ENCODE measurements around the gene MEIS2. TPM values are rescaled to one million over a fixed set of nuclear protein-coding genes. Genes with fewer than 3 reads are reported as not detected.

Gene MEIS2
- total RNA-seq, 1 donor from 2014 or later: 44.9 TPM

DNA sequence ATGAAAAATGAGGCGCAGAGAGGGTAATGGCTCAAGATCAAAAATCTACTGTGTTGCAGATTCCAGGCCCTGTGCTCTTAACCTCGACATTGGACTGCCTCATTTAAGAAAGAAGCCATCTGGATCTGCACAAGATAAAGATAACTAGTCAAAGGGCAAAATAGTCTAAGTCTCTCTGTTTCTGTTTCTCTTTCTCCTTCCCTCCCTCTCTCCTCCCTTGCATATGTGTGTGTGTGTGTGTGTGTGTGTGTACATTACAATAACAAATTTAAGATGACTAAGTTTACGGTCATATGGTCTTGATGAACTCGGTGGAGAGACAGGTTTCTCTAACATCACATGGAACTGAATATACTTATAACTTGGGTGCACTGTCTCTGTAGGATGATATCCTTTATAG lies 69.2 kb downstream of the MEIS2 start:
- ATAC-seq (peak; percentile 50), DNase-seq (no peak)
- intact Hi-C loops (cut with micrococcal nuclease): no loop called here

DNA sequence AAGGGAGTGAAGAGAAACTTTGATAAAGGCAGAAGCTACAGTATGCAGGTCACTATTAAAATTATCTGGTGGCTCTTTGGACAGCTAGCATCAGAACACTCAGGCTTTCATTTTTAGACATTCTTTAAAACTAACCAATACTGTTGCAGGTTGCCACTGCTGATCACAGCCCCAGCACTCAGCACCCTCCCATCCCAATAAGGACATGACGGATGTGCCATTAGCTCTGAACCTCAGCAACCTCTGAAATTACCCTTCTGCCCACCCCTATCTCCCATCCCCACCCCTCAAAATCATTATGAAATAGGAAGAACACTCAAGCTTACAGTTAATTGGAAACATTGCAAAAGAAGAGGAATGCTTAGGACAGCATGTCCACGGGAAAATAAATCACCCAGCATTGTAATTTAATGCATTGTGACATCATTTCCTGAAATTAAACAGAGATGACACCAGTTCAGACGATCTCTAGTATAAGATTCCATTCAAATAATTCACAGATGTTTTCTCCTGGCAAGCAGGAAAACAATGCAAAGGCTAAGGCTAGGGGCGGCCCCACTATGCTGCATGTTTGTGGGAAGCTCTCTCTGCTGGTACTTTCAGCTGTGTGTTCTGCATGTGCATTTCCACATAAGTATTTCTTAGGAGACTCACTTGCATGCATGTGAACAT lies 71.6 kb downstream of the MEIS2 start:
- intact Hi-C loops (cut with micrococcal nuclease): no loop called here
- ATAC-seq (peak; percentile 10), DNase-seq (no peak)

DNA sequence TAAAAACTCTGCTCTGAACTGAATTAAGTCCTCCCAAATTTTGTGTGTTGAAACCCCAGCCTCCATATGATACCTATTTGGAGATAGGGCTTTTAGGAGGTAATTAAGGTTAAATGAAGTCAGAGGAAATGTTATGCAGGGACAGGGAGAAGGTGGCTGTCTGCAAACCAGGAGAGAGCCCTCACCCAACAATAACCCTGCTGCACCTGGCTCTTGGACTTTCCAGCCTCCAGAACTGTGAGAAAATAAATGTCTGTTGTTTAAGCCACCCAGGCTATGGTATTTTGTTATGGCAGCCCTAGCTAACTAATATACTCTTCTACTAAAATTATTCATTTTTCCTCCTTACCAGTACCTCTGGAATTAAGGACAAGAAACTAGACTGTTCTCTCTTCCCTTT lies 79.5 kb downstream of the MEIS2 start:
- no peak for ATAC-seq
- intact Hi-C loops (cut with micrococcal nuclease): no loop called here
- DNase-seq: no peak

DNA sequence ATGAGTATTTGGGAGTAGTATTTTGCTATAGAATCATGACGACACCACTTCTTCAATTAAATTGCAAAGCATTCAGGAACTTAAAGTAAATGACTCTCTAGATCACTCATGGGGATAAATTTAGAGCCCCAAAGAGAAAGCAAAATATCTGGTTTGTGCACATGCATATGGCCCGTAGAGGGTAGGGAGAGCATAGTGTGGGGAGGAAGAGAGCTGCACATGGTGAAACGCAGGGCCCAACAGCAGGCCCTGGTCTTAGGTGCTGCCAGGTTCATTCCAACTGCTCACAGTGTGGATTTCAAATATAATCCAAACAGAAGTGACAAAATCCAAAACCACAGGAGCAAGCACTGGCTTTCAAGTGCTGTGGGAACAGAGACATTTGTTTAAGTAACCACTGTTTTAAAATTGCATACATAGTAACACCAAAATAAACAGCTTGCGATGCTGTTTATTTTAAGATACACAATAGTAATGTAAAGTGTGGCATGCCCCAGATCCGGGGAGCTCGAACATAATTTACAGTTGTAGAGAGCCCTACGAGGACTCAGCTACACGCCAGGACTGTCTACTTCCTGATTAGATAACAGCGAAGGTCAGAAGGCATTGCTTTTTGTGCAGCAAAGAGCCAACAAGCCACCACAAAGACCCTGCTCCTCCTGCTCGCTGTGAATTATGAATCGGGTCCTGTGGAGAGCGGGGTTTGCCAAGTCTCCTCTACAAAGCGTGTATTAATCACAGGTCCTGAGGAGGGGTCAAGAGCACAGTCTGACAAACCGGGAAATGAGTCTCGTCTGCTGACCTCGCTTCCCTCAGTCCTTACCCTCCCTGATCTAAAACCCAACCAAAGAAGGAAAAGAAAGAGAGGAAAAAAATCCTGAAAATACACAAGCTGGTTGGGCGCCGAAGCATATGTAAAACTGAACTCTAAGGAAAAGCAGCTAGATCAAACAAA lies 80.6 kb downstream of the MEIS2 start:
- intact Hi-C loops (cut with micrococcal nuclease): no loop called here
- peak; percentile 62 for ATAC-seq

DNA sequence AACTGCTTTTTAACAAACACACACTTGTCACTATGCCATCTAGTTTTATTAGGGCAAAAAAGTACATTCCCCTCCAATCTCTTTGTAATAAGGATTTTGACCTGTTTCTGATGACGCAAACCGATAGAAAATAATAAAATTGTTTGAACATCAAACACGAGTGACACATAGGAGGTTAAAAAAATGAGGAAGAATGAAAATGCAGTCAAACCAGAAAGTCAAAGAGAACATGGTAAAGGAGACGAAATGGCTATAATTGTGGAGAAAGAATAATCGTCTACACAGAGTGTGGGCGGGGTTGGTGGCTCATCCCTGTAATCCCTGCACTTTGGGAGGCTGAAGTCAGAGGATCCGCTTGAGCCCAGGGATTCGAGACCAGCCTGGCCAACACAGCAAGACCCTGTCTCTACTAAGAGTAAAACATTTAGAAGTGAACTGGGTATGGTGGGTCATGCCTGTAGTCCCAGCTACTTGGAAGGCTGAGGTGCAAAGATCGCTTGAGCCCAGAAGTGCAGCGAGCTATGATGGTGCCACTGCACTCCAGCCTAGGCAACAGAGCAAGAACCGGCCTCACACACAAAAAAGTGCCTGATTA lies 83.2 kb downstream of the MEIS2 start:
- no peak for DNase-seq
- intact Hi-C loops (cut with micrococcal nuclease): no loop called here

More for the DNA sequence above, 80.6 kb downstream of the MEIS2 start:
- no peak for DNase-seq

GRCh38 chr15:37016231-37016630 lies 84.1 kb downstream of the MEIS2 start:
- DNase-seq (no peak), ATAC-seq (peak; percentile 47)
- intact Hi-C loops (cut with micrococcal nuclease): no loop called here

More for the DNA sequence above, 83.2 kb downstream of the MEIS2 start:
- no peak for ATAC-seq

DNA sequence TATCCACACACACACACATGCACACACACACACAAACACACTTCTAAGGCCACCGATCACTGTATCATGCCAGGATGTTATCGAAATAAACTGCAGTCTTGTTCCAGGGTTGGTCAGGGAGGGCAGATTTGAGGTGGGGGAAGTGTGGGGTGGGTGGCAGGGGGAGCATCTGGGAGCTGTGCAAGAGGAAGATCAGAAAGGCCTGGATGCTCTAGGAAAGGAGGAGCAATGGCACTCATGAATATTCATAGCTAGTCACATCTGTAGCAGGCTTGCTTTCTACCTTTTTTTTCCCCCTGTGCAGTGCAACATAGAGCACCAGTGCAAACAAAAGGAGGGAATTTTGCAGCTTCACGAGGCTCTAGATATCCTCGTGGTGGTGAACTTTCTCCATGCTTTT lies 84.9 kb downstream of the MEIS2 start:
- intact Hi-C loops (cut with micrococcal nuclease): no loop called here
- peak; percentile 51 for ATAC-seq
- no peak for DNase-seq

- peak; percentile 81 for ATAC-seq
- DNase-seq: no peak
- intact Hi-C loops (cut with micrococcal nuclease): no loop called here
Observed at GRCh38 chr15:37015035-37015434, 85.3 kb downstream of the MEIS2 start.

GRCh38 chr15:37014566-37014965 lies 85.8 kb downstream of the MEIS2 start:
- ATAC-seq: peak; percentile 4
- intact Hi-C loops (cut with micrococcal nuclease): no loop called here
- DNase-seq: no peak

DNA sequence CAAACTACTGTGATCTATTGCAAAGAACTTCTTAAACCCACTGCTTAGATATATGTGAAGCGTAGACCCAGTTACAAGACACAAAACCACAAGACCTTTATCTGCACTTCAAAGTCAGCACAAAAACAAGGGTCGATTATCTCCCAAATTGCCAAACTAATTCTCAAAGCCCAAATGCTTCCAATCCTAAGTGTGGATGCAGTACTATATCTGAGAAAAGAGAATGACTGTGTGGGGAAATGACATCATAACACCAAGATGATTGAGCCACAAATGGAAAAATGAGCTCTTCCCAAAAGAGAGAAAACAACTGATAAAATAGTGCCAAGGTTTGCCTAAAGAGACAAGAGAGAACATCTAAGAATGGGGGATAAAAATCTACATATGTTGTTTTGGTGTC lies 86.2 kb downstream of the MEIS2 start:
- intact Hi-C loops (cut with micrococcal nuclease): no loop called here
- no peak for DNase-seq
- ATAC-seq: peak; percentile 2

DNA sequence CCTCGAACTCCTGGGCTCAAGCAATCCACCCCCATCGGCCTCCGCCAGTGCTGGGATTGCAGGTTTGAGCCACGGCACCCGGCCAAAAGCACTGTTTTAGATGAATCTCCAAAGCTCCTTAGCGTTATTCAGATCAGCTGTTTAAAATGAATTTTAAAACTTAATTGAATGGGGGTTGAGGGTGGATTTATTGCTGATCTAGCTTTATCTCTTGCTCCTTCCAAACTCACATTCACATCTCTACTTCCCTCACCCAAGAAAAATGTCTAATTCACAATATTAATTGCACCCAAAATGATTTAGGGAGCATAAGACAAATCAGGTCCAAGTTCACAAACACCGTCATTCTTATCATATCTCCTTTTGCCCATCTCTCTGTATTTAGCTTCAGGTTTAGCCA lies 89.8 kb downstream of the MEIS2 start:
- no peak for DNase-seq
- intact Hi-C loops (cut with micrococcal nuclease): no loop called here
- ATAC-seq: no peak

- DNase-seq (no peak), ATAC-seq (peak; percentile 54)
- intact Hi-C loops (cut with micrococcal nuclease): no loop called here
Observed at GRCh38 chr15:37009288-37009687, 91.1 kb downstream of the MEIS2 start.

DNA sequence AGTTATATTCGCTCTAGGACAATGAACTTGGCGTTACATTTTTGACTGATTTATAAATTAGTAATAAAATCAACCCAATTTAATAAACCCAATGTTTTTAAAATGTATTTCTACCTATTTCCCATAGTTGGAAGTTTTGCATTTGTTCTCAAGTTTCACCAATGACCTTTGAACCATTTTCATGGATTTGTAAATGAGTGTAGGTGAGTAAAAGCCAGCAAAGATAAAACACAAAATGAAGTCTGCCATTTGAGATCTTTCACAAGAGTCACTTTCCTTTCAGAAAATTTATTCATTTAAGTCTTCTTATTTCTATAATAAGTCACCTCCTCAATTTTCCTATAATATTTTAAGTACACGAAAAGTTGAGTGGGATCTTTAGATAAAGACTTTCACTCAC lies 92.1 kb downstream of the MEIS2 start:
- no peak for ATAC-seq
- intact Hi-C loops (cut with micrococcal nuclease): no loop called here
- DNase-seq: no peak

DNA sequence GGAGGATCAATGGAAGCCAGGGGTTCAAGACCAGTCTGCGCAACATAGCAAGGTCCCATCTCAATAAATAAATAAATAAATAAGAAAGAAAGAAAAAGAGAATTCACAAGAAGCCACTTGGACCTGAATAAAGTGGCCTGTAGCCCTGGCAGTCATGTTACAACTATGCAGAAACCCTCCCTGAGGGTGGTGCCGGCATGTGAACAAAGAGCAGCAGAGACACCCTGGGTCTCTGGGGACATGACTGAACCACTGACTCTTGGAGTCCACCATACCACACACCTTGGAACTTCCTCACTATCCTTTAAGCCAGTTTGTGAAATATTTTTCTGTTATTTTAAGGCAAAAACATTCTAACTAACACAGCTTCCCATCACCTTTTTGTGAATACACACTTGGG lies 93.0 kb downstream of the MEIS2 start:
- peak; percentile 38 for ATAC-seq

DNA sequence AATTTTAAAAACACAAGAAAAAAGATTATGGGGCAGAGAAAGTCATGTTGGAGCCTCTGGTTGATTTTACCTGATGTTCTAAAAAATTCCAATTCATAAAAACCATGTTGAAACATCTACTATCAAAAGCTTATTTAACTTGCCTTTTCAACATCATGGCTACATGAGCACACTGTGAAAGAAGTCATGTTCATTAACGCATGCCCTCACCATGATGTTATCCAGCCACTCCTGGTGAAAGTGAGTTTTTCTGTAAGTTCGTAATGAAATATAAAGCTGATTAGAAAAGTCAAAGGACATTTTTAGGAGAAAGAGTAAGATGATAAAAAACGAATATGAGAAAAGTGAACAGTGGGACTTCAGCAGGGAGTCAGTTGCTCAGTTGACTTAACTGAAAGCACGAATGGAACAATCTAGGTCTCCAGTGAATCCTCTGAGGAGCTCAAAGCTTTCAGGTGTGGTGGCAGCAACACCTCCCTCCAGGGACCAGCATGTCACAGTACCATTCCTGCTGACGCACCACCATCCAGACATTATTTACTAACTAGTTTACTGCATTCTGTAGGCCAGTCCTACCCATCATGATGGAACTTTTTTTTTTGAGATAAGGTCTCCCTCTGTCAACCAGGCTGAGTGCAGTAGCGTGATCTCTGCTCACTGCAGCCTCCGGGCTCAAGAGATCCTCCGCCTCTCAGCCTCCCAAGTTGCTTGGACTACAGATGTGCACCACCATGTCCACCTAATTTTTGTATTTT lies 95.2 kb downstream of the MEIS2 start:
- ATAC-seq (no peak), DNase-seq (no peak)
- intact Hi-C loops (cut with micrococcal nuclease): no loop called here

More for the DNA sequence above, 93.0 kb downstream of the MEIS2 start:
- DNase-seq: no peak
- intact Hi-C loops (cut with micrococcal nuclease): no loop called here

DNA sequence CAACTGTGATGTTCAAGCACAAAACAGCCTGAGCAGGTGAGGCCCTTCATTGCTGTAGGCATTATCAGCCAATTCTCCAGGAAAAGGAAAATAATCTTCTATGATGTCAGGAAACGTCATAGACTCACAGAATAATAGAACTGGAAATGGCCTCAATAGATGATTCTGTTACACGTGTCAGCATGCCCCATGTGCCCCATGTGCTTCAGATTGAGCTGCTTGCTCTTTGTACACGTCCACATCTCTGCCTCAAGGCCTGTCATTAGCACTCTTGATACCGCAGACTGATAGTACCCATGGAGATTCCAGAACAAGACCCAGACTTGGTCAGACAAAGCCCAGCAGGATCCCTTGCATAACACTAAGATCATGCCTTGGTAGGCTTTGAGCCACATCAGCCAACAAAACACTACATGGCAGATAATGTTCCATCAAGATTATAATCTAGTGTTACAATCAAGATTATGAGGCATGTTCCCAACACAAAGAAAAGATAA lies 95.9 kb downstream of the MEIS2 start:
- intact Hi-C loops (cut with micrococcal nuclease): no loop called here
- ATAC-seq (no peak), DNase-seq (no peak)

GRCh38 chr15:37002041-37002672 lies 98.2 kb downstream of the MEIS2 start:
- intact Hi-C loops (cut with micrococcal nuclease): no loop called here
- DNase-seq (no peak), ATAC-seq (no peak)

DNA sequence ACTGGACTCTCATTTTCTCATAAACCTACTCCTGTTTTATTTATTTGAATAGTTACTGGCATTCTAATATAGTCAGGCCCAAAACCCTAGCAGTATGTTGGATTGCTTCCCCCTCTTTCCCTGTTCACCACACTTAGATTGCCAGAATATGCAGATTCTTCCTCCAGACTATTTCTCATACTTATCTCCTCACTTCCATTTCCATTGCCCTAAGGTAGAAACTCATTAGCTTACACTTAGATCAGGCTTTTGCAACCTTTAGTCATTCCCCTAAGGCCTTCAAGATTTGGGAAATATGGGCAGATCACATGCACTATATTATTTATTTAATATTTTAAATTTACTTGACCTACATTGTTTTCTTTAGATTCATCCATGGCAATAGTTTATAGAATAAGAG lies 98.9 kb downstream of the MEIS2 start:
- intact Hi-C loops (cut with micrococcal nuclease): no loop called here
- ATAC-seq (no peak), DNase-seq (no peak)

DNA sequence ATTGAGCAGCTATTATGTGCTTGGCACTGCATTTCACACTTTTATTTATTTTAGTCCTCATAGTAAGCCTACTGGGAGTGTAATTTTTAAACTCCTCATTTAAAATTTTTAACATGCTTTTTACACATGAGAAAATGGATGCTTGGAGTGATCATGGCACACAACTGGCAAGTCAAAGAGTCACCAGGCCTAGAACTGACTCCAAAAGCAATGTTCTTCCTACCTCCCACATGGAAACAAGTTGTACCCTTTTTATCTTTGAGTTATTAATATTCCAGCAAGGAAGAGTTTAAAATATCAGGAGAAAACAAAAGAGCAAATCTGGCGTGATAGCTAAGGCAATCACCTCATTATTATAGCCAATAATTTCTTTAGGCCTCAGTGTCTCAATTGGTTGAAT lies 100.6 kb downstream of the MEIS2 start:
- intact Hi-C loops (cut with micrococcal nuclease): no loop called here
- peak; percentile 12 for ATAC-seq

More for the DNA sequence above, 100.6 kb downstream of the MEIS2 start:
- DNase-seq: no peak

Data from left ventricle myocardium superior (tissue), 1 donor.